Epithelial cell of proximal tubule (primary cell): Measurements from ENCODE around the gene VCX2. TPM values are rescaled to one million over a fixed set of nuclear protein-coding genes. Genes with fewer than 3 reads are reported as not detected.
"Not testable (repeated sequence)": the region's sequence is repeated elsewhere in the genome, so short reads cannot be mapped to it uniquely, and the experiment has no call there.

Source experiments
- DNase-seq: peaks from one replicate; pipeline ENCODE4 v3.0.0-alpha.2; 2011; ENCODE audit warnings: low read depth
- H3K4me3 ChIP-seq: 2 replicates; pipeline ENCODE4 v1.5.1; 2011; ENCODE audit warnings: low read depth, mild to moderate bottlenecking, low read length
- CTCF ChIP-seq: conservative IDR thresholded peaks from 2 replicates; pipeline ENCODE4 v1.5.1; 2012; ENCODE audit warnings: low read depth, mild to moderate bottlenecking, low read length
- total RNA-seq: library from RNA; depleted of rRNA; stranded (reverse); fragments of >200 nt; gene quantifications from 2 replicates; pipeline ENCODE4 v1.2.3, GENCODE V29; 2015

VCX2 gene
- total RNA-seq, 1 donor from 2014 or later, result not detected

DNA sequence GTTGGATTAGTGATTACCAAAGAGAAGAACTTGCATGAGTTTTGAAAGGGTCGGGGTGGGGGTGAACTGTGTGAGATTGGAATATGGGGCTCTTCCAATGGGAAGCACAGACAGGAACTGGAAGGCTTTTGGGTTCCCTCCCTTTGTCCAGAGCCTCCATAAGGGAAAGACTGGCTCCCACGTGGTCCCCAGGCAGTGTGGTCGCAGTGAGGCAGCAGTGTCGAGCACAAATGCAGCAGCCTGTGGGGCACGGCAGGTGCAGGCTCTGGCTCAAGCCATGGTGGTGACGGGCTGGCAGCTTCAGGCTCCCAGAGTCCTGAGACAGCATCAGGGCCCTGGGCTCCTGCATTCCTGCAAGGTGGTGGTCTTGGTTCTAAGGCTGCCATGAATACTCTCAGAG, 45.5 kb downstream of the VCX2 start:
- no peak for TF ChIP-seq CTCF
- no peak overlapping the region for H3K4me3 ChIP-seq
- no peak for DNase-seq

DNA sequence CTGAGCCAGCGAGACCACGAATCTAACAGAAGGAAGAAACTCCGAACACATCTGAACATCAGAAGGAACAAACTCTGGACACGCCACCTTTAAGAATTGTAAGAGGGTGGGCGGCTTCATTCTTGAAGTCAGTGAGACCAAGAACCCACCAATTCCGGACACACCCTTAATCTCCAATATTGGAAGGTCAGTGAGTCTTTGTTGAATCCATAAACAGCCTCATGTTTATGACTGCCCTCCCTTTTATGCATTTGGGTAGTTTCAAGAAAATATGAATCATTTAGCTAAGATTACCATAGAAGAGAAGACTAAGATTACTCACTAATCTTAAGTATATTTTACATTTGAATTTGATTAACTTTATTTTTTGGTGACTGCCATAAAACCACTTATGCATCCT, 48.5 kb downstream of the VCX2 start:
- TF ChIP-seq CTCF, result no peak
- no peak overlapping the region for H3K4me3 ChIP-seq
- DNase-seq, result no peak

- not testable (repeated sequence) for H3K4me3 ChIP-seq, DNase-seq
These were observed 49.7 kb downstream of the VCX2 start for GRCh38 chrX:8121391-8121790.

Other genes with a start within 250 kb of the VCX2 start
- 9.2 and 26.0 TPM in 2 replicates for gene PNPLA4, start 243.9 kb downstream of the VCX2 start, total RNA-seq